Activated CD4-positive, alpha-beta T cell treated with anti-CD3 and anti-CD28 coated beads for 48 hours (primary cell): ENCODE data around the gene RASIP1.

Experiments used
- DNase-seq: peaks from one replicate; pipeline ENCODE4 v3.0.0-alpha.2; 2020

RASIP1 gene

GRCh38 chr19:48755787-48756186 is 15.4 kb upstream of the RASIP1 start:
- DNase-seq: no peak

DNA sequence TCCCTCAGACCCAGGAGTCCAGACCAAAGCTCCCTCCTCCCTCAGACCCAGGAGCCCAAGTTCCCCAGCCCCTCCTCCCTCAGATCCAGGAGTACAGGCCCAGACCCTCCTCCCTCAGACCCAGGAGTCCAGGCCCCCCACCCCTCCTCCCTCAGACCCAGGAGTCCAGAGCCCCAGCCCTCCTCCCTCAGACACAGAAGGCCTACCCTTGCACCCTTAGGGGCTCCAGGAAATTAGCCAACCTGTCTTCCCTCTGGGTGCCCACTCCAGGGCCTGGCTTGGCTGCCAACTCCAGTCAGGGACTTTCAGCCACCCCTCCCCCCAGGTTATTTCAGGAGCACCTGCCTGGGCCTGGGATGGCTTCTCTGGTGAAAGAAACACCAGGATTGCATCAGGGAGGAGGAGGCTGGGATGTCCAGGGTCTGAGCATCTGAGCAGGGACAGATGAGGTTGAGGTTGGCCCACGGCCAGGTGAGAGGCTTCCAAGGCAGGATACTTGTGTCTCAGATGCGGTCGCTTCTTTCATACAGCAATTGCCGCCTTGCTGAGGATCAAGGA is 14.8 kb upstream of the RASIP1 start, which contains the start of gene FGF21:
TSS of gene FGF21 (plus strand) at position 441 of the 558 bp plus-strand sequence. CDS start 713 bp downstream, outside the sequence.
- DNase-seq: no peak

DNA sequence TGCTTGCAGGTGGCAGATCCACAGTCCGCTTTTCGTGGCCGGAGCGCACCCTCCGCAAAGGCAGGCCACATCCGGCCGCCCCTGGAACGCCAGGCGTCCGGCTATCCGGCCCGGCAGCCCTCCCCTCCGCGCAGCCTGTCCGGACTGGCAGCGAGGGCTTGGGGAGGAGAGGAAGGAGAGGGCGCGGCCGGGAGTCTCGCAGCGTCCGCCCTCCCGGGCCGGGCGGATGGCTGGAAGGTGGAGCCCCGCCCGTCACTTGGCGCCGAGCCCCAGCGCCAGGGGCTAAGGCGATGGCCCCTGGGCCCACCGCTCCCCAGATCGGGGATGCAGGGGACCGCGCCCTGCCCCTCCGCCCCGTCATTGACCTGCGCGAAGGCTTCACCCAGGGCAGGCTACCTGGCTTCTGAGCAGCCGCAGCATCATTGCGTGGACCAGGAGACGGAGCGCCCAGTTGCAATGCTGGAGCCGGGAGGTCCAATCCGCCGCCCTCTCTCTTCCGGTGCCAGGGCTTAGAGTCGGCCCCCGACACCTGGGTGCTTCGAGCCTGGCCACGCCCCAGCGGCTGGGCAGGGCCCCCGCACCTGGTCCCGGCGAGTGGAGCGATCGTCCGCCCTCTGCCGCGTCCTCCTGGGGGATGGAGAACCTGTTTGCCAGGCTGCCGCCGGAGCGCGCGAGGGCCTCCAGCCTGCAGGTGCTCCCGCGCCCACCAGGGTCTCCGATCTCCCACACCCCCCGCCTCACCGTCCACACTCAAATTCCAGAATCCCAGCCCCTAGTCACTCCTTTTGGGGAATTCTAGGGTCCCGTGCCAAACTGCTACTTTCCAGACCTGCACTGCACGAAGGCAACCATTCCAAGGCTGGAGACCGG is 12.3 kb upstream of the RASIP1 start, which contains the start of gene FUT1:
TSS of gene FUT1 (minus strand) at position 146 of the 870 bp plus-strand sequence. CDS start 1,360 bp downstream, outside the sequence.
- peak; percentile 44 for DNase-seq

- no peak for DNase-seq
Observed at GRCh38 chr19:48751845-48752495, 11.6 kb upstream of the RASIP1 start.

DNA sequence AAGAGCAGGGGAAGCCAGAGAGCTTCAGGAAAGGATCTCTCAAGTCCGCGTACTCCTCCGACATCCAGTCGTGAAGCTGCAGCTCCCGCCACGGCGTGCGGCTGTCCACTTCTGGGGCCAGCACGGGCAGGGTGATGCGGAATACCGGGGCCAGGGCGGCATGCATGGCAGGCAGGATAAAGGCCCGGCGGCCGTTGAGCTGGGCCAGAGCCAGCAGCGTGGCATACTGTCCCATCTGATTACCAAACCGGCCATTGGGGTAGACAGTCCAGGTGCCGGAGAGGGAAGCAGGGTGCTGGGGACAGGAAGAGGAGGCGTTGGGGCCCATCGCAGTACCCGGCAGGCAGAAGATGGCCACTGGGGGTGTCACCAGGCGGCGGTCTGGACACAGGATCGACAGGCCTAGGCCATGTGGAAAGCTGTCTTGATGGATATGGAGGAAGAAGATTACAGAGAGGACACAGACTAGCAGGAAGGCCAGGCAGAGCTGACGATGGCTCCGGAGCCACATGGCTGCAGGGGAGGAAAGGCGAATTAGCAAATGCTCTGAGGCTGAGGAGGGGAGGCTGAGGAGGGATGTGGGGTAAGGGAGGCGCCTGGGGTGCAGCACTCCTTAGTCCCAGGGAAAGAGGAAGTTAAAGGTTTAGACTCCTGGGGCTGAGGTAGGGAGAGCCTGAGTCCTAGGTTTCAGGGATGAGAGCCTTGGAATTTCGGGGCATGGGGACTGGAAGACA is 10.5 kb upstream of the RASIP1 start:
- no peak for DNase-seq

GRCh38 chr19:48750351-48750750 is 9.9 kb upstream of the RASIP1 start:
- no peak for DNase-seq

DNA sequence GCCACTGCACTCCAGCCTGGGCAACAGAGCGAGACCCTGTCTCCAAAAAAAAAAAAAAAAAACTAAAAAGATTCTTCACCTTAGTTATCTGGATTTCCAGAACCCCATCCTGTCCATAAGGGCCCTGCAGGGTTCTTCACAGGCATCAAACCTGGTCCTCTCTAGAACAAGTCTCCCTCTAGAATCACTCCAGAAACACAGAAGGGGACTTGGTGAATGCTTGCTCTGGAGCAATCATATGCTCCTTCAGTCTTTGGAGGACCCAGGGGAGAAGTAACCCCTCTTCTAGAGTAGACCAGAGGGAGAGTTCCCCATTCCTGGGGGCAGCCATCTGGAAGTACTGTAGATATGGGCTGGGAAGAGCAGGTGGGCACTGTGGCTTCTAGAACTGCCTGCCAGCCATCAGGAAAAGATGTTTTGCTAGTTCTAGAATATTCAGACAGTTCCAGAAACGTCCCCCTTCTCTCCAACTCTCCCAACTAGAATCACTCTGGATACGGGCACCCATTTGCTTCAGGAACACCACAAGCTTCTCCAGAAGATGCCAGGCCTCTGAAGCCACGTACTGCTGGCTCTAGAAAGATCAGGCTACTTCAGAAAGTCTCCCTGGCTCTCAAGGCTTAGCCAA is 9.3 kb upstream of the RASIP1 start:
- no peak for DNase-seq

GRCh38 chr19:48746738-48747575 is 6.5 kb upstream of the RASIP1 start, which contains the start of gene IZUMO1:
IZUMO1 (minus strand) TSS chr19:48746909; CDS start chr19:48745859, 1,050 bp downstream.
- DNase-seq: peak; percentile 72

- no peak for DNase-seq
Observed at GRCh38 chr19:48746110-48746509, 5.7 kb upstream of the RASIP1 start.

DNA sequence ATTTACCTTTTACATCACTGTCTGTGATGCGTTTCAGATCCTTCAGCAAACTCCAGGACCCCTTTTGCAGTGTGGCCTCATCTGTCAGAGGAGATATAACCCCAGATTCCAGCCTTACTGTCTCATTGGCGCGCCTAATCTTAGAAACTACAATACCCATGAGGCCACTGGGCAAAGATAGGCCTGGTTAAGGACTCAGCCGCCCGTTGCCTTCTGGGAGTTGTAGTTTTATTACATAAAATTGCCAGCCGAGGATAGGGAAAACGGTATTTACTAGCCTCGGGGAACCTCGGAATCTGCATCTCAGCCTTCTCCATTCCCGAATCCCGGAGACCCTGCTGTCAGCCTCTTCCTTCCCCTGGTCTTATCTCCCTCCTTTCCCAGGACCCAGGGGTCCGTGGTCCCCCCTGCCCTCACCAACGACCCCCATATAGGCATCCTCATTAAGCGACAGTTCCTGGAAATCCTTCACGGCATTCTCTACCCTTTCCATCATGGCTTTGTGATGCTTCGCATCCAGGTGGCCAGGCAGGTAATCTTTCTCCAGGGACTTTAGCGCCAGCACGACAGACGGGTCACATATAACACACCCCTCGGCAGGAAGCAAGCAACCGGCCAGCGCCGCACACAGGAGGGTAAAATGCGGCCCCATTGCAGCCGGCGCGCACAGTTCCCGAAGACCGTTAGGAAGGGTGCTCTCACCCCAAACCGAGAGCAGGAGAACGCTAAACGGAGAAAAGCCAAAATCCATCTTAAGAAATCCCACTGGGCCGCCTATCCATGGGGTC is 5.0 kb upstream of the RASIP1 start:
- DNase-seq: peak; percentile 72

- DNase-seq: no peak
Observed at GRCh38 chr19:48742096-48742495, 1.7 kb upstream of the RASIP1 start.

- DNase-seq: peak; percentile 68
Observed at GRCh38 chr19:48741129-48741999, 954 bp upstream of the RASIP1 start.

DNA sequence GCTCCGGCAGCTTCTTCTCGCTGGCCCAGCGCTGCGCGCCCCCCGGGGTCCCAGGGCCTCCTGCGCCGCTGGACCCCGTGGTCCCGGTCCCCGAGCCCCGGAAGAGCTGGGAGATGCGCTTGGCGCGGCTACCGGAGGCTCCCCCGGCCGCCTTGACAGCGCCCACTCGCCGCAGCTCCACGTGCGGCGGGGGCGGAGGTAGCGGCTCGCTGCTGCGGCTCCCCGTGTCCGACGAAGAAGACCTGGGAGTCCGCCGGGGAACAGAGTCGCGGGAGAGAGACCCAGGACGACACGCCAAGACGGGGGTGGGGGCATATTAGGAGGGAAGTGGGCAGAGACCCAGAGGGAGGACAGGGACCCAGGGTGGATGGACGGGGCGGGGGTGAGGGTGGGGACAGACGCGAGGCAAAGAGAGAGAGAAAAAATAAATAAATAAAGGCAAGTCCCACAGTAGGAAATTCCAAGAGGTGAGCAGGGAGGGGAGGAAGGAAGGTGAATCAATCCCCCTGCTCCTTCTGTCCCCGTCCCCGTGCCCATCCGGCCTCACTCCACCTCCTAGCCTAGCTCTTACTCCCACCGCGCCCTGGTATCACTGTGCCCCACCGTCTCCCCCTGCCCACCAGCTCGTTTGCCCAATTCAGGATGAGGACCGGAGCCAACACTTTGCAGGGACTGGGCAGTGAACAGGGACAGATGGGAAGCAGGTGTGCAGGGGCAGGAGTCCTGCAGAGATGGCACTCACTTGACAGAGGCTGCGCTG is 826 bp downstream of the RASIP1 start:
- DNase-seq: no peak

GRCh38 chr19:48738557-48739403 is 1.6 kb downstream of the RASIP1 start:
- peak; percentile 97 for DNase-seq

GRCh38 chr19:48737360-48737998 is 2.9 kb downstream of the RASIP1 start:
- DNase-seq: no peak

GRCh38 chr19:48735031-48735615 is 5.3 kb downstream of the RASIP1 start:
- no peak for DNase-seq

DNA sequence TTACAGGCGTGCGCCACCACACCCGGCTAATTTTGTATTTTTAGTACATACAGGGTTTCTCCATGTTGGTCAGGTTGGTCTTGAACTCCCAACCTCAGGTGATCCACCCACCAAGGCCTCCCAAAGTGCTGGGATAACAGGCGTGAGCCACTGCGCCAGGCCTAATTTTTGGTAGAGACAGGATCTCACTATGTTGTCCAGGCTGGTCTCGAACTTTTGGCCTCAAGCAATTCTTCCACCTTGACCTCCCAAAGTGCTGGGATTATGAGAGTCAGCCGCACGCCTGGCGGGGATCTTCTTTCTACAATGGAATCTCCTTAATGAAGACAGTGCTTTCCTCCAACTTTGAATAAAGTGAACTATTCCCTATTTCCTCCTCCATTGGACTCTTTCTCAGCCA is 5.8 kb downstream of the RASIP1 start:
- no peak for DNase-seq
